Thyroid gland (tissue), 4 donors: ENCODE data around the gene GABRP.

Source experiments
- POLR2A ChIP-seq, 2 donors: fragments of 450-650 bp; IDR thresholded peaks; one replicate each; pipeline ENCODE4 v1.6.1; 2017; ENCODE audit warnings: antibody characterized with exemption in 2 of 2, mild to moderate bottlenecking in 2 of 2, moderate library complexity in 1 of 2
- TF ChIP-seq, protein P1 (sequence below), 6 experiments: fragments of 200-600 bp in 3 of 6; fragments of 450-650 bp in 3 of 6; sonication (generic) in 3 of 6; IDR thresholded peaks; one replicate each; pipeline ENCODE4 v1.5.1; 2016 to 2019; ENCODE audit warnings: antibody characterized with exemption in 6 of 6, mild to moderate bottlenecking in 2 of 6, inconsistent platforms in 1 of 6, moderate library complexity in 1 of 6

DNA sequence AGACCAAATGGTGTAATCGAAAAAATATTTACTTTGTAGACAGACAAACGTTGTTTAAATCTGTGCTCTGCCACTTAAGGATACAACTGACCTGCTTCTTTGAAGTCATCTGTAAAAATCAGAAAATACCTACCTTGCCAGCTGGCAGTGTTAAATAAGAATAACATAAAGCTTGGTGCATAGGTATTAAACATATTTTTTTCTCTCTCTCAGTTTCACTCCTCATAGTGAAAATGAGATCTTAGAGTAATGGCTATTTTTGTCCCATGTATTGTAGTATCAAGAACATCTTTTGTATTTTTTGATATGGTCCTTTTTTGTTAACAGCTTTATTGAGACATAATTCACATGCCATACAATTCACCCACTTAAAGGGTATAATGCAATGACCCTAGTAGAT is 60.3 kb downstream of the GABRP start:
- TF ChIP-seq, protein P1, sequence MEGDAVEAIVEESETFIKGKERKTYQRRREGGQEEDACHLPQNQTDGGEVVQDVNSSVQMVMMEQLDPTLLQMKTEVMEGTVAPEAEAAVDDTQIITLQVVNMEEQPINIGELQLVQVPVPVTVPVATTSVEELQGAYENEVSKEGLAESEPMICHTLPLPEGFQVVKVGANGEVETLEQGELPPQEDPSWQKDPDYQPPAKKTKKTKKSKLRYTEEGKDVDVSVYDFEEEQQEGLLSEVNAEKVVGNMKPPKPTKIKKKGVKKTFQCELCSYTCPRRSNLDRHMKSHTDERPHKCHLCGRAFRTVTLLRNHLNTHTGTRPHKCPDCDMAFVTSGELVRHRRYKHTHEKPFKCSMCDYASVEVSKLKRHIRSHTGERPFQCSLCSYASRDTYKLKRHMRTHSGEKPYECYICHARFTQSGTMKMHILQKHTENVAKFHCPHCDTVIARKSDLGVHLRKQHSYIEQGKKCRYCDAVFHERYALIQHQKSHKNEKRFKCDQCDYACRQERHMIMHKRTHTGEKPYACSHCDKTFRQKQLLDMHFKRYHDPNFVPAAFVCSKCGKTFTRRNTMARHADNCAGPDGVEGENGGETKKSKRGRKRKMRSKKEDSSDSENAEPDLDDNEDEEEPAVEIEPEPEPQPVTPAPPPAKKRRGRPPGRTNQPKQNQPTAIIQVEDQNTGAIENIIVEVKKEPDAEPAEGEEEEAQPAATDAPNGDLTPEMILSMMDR (IDR thresholded peaks at IDR 0.05) = no peak
- no peak for TF ChIP-seq POLR2A (IDR thresholded peaks at IDR 0.05)
